Frontal cortex (tissue), 4 donors: Measurements from ENCODE around the gene CCNY. TPM values are rescaled to one million over a fixed set of nuclear protein-coding genes. Genes with fewer than 3 reads are reported as not detected.
A peak's percentile ranks its signal among the peaks of the same experiment; 100 is the strongest.

Experiments used
- DNase-seq, 2 donors: peaks; one replicate each; pipeline ENCODE4 v3.0.0; 2012; ENCODE audit warnings: low spot score in 2 of 2
- FAIRE-seq: peaks from 2 replicates; lab custom pipeline; 2012; peaks lifted over from hg19 to GRCh38; lab: Jason Lieb, UNC
- total RNA-seq: library from RNA; depleted of rRNA; stranded (reverse); fragments of >200 nt; gene quantifications from one replicate; pipeline ENCODE4 v1.2.3, GENCODE V29; 2014
- donor health status: control.
- donor health status: control.
- donor health status: control.

Gene CCNY
- total RNA-seq, 1 donor from 2014 or later: 54.6 TPM

- no peak for FAIRE-seq
- peak in 1 of 2 donors; percentile 32 for DNase-seq
Observed at GRCh38 chr10:35565602-35566081, 229.3 kb downstream of the CCNY start.

GRCh38 chr10:35567951-35568350, 231.6 kb downstream of the CCNY start:
- no peak for FAIRE-seq
- DNase-seq: no peak

- FAIRE-seq: no peak
- no peak for DNase-seq
Observed at GRCh38 chr10:35568483-35569015, 232.2 kb downstream of the CCNY start.

DNA sequence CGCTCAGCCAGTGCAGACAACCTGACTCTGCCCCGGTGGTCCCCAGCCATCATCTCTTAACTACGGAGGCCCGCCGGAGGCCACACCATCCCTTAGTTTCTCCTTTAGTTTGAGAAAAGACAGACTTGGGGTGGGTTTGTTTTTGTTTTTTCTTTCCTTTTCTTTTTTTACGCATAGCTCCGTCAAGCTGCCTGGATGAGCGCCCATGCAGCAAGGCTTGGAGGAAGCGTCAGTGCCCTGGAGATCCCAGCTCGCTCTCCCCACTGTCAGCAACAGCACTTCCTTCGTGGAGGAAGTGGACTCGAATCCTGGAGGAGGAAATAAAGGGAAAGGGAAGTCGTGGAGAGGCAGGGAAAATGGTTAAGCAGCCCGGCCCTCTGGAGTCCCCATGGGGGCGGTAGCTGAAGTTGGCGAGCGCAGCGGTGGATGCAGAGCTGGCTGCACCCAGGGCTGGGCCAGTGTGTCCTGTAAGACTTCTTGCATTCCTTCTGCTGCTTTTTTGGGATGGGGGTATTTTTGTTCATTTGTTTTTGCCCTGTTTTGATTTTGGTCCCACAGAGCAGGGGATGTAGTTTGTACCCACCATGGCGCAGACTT, 232.9 kb downstream of the CCNY start:
- DNase-seq: no peak
- no peak for FAIRE-seq

GRCh38 chr10:35569836-35570235, 233.5 kb downstream of the CCNY start:
- DNase-seq (no peak), FAIRE-seq (no peak)

DNA sequence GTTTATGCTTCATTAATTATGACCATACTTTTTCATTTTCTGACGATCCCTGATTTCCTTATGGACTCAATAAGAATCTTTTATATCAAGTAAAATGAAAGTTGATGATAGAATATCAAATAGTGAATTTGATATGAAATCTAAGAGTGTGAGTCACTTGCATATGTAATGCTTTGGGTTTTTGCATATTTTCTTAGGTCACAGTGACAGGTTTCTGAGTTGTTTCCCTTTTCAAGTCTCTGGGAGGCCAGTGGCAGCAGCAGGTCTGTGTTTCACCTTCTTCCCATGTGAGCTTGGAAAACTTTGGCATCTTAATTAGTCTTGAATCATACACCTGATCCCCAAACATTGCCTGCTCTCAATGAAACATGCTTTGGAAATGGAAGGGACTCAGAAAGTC, 234.1 kb downstream of the CCNY start:
- DNase-seq: no peak

GRCh38 chr10:35572583-35572982, 236.3 kb downstream of the CCNY start:
- no peak for FAIRE-seq
- no peak for DNase-seq

More for the DNA sequence above, 234.1 kb downstream of the CCNY start:
- no peak for FAIRE-seq

DNA sequence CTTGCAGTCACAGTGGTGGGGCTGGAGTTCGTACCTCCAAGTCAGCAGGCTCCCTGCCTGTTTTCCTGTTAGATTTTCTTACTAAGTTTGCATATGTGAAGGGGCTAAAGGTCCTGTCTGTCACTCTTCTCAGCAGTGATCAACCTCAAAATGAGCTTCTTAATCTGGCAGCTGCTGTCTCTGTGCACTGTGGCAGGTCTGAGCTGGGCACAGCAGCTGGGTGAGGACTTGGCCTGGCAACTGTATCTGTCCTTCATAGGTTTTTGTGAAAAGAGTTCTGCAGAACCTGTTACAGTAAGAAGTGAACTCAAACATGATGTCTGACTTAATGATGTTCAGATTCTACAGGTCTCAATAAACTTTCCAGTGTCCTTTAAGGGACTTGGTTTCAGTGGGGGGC, 237.5 kb downstream of the CCNY start:
- no peak for FAIRE-seq
- DNase-seq: no peak

DNA sequence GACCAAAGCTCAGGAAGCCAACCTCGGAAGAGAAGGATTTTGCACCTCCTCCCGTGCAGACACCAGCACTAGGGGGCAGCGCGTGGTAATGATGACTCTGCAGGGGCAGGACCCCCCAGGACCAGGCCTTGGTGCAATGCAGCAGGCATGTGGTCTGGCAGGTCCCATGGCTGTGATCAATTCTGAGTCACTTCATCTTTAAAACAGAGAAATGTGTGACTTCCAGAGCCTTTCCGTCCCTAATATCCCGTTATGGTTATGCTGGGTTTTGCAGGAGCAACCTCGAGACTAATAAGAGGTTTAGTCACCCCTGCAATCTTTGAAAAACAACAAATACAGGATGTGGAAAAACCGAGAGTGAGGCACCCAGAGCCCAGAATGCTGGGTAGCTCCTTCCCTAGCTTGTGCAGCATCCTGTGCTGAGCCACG, 238.6 kb downstream of the CCNY start:
- FAIRE-seq (no peak), DNase-seq (no peak)

GRCh38 chr10:35575640-35576039, 239.3 kb downstream of the CCNY start:
- no peak for FAIRE-seq
- DNase-seq: no peak

DNA sequence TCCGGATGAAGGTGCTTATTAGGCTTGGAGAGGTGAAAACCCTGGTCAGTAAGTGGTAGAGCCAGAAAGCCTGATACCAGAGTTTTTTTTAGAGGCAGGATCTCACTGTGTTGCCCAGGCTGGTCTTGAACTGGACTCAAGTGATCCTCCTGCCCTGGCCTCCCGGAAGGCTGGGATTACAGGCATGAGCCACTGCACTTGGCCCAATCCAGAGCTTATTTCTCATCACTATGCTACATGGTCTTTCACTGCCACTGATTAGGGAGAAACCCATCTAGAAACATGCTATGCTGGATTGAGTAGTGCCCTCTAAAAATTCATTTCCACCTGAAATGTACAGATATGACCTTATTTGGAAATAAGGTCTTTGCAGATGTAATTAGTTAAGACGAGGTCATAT, 240.4 kb downstream of the CCNY start:
- DNase-seq (no peak), FAIRE-seq (no peak)

- FAIRE-seq (no peak), DNase-seq (no peak)
Observed at GRCh38 chr10:35577926-35578617, 241.8 kb downstream of the CCNY start.

DNA sequence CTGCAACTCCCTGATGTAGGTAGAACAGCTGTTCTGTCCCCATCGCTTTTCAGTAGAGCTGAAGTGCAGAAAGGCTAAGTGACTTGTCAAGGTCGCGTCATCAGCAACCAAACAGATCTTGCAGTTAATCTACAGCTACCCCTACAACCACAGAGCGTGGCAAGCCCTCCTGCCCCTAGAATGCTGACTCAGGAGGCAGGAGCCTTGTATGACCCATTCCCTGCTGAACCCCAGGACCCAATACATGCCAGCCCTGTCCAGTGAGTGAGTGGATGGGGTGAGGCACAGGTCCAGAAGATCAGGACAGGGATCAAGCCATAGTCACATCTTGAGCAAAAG, 242.3 kb downstream of the CCNY start:
- DNase-seq (no peak), FAIRE-seq (no peak)

DNA sequence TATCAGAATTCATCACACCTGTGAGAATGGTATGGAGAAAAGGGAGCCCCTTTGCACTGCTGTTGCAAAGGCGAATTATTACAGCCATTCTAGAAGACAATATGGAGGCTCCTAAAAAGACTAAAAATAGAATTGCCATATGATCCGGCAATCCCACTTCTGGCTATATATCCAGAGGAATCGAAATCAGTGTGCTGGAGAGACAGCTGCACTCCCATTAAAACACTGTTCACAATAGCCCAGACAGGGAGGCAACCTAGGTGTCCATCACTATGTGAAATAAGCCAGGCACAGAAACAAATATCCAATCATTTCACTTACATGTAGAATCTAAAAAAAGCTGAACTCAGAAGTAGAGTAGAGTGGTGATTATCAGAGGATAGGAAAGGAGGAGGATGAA, 242.8 kb downstream of the CCNY start:
- no peak for DNase-seq
- FAIRE-seq: no peak

- FAIRE-seq: no peak
Observed at GRCh38 chr10:35579726-35580422, 243.6 kb downstream of the CCNY start.

DNA sequence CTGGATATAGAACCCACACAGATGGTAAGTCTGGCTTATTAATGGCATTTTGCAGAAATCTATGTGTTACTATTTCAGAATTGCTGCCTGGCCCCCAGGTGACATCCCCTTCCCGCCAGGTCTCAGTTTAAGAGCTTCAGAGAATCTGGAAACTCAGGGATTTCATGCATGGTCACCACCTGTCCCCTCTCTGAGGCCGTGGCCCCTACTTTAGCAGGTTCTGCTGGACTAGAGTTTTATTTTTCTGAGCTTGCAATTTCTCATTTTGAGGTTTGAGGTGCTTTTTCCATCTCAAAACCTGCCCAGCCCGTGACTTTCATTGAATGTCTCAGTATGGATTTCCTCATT, 244.1 kb downstream of the CCNY start:
- no peak for DNase-seq
- FAIRE-seq: no peak

More at GRCh38 chr10:35579726-35580422, 243.6 kb downstream of the CCNY start:
- DNase-seq: no peak

DNA sequence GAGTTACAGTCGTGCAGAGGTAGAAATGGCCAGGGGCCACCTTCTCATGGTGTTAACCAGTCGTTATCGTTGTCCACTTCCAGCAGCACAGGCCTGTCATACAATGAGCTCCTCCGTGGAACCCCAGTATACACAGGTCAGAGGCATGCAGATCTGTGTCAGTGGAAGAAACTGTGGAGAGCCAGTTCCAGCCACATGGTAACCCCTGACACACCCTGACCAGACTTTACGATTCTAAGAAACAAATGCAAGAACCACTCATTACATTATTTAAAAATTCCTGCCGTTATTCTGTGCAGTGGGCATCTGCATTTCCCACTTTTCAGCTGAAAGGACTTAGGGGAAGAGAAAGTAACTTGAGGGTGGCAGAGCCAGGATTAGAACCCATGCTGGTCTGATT, 245.3 kb downstream of the CCNY start:
- no peak for DNase-seq
- no peak for FAIRE-seq

- FAIRE-seq: no peak
Observed at GRCh38 chr10:35584946-35585345, 248.6 kb downstream of the CCNY start.

GRCh38 chr10:35585356-35585755, 249.0 kb downstream of the CCNY start:
- DNase-seq: no peak
- FAIRE-seq: no peak

More at GRCh38 chr10:35584946-35585345, 248.6 kb downstream of the CCNY start:
- no peak for DNase-seq

DNA sequence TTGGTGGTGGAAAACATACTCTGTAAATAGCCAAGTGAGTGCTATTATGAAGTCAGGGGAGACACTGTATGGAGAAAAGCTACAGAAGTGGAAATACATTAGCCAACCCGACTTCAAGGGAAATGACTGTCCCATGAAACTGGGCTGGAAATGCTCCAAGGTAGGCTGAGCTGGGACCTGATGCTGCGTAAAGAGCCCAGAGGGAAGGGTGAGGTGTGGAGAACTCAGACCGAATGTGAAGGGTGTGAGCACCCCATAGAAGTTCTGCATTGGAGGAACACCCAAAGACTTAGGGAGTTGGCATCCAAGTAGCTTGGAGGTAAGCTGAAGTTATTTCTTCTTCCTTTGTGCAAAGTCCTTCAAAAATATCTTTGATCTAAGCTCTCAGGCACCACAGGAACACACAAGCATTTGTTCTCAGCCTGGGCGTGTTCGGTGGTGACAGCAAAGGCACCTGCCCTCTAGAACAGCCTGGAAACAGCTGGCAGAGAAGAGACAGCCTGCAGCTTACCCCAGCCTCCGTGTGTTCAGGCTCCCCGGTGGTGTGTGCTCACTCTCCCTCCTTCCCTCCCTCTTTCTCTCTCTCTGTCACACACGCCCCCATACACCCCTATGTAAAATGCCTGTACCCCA, 249.7 kb downstream of the CCNY start:
- DNase-seq: no peak
- no peak for FAIRE-seq
